NCI-H446 treated with DMSO at 0.1 percent for 48 hours (cell line): Measurements from ENCODE around the gene AGBL4.

Experiments used
- DNase-seq: peaks from one replicate; lab custom pipeline; 2025; lab: John Stamatoyannopoulos, UW

The AGBL4 gene

GRCh38 chr1:48679859-48680258, 1343.9 kb downstream of the AGBL4 start:
- no peak for DNase-seq

GRCh38 chr1:48678710-48679505, 1344.8 kb downstream of the AGBL4 start:
- no peak for DNase-seq

DNA sequence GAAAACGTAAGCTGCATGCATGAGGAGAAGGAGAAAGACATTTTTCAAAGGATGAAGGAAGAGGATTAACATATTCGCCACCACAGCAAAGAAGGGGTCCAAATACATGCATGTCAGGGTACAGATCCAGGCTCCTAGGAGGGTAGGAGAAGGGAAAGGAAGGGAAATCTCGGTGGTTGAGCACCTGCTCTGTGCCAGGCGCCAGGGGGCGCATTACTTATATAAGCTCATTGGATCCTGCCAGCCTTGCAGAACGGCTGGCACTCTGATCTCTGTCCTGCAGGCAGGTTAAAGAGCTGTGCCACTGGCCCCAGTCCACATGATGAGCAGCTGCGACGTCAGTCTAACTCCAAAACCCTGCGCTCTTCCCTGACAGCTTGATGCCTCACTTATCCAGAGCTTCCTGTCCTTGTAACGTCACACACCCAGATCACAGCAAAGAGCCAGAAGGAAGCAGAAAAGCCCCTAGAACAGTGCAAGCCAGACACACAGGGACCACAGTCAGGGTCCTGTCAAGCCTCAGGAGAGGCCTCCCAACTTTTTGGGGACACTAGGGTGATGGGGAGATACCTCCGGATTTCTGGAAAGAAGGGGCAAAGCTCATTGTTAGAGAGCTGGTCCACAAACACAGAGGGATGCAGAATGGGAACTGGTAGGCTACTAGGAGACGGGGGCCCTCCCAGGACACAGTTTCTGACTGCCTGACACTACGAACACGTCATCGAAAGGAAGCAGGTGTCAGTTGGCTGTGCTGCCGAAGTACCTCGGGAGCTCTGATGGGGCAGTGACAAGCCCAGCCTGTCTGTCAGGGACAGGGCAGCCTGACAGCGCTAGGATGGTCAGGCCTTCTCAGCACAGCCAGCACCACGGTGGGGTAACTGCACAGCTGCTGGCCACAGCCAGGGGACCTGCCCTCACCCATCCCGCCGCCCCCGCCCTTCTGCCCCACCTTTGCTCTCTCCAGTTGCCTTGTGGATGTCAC, 1346.2 kb downstream of the AGBL4 start:
- peak; percentile 37 for DNase-seq

- no peak for DNase-seq
These were observed 1346.9 kb downstream of the AGBL4 start for GRCh38 chr1:48676822-48677221.

DNA sequence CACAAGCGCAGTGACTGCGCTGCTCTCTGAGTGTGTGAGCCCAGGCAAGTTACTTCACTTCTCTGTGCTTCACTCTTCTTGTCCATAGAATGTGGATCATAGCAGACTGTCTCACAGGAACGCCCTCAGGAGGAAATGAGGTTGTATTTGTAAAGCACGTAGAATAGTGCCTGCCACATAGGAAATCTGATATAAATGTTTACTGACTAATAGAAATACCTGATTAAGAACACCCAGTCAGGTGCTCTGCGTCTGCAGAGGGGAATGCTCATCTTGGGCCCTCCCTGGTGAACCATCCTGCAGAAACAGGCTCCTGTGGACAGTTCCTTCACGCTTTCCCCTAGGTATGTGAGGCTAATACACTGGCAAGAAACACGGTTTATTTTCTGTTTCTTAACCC, 1347.4 kb downstream of the AGBL4 start:
- no peak for DNase-seq

GRCh38 chr1:48675251-48675650, 1348.5 kb downstream of the AGBL4 start:
- DNase-seq: no peak

GRCh38 chr1:48674641-48675040, 1349.1 kb downstream of the AGBL4 start:
- no peak for DNase-seq

DNA sequence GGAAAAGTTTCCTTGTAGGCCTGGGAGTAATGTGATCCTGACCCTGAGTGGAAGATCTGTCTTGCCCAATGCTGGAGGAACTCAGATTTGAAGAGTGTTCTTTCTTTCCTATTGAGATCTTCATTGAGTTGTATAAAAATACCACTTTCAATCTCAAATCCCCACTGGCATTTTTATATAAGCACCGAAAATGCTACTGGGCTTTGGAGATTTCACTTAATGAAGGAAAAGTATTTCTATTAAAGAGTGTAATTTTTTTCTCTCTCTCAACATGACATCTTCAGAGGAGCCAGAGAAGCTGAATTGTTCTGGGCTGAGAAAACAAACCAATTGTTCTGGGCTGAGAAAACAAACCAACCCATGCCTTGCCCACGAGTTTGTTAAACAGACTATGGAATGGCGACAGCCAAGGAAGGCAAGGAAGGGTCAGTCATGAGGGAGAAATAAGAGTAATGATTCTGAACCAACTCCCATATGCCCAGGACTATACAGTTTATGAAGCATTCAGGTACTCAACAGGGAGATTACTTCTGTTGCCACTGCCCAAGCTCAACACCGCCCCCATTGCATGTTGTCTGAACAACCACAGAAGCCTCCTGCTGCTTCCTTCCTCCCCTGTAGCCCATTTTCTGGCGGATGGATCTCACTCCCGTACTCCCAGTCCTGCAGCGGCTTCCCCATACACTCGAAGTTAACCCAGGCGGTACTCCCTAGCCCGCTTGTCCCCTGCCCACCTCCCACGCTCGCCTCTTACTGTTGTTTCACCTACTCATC, 1350.2 kb downstream of the AGBL4 start:
- DNase-seq: no peak

DNA sequence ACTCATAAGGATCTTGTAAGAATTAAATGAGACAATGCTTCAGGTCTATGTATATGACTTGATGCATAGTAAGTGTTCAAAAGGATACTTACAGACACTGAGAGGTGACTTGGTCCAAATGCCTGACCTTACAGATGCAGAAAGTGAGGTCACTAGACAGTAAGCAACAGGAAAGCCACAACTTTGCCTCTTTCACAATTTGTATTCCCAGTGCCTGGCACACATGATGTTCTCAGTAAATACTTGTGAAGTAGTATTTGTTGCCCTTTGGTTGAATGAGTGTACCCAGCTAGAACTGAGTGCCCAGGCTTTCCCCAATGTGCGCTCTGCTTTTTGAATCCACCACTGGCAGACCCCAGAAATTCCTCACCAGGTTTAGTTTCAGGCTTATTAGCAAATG, 1352.2 kb downstream of the AGBL4 start:
- no peak for DNase-seq

DNA sequence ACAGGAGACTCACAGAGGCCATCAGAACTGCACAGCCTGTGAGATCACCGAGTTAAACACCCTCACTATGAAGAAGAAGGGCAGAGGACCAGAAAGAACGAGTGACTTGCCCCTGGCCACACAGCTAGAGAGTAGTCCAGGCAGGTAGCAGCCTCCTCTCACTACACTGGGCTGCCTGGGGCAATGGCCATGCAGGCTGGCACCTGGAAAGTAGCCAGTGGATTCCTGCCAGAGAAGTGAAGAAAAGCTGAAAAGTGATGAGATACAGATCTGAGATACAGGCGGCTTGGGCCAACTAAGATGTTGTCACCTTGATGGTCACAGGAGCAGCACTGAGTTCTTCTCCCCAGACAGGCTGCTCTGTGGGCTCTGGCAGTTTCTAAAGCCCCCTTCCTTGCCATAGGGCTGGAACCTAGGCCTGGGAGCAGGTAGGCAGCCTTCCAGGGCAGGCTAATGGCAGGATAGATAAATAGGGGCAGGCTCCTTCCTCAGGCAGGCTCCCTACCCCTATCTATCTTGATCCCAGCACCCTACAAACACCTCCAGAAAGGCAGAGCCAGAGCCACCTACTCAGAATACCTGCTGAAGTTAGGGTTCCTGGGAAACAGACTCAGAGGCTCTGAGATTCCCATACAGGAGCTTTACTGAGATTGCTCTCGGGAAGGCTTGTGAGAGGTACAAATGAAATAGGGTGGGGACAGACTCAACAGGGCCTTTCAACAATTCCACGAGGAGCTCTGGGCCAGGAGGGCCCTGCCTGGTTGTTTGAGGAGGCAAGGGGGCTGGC, 1353.3 kb downstream of the AGBL4 start:
- DNase-seq: no peak

- DNase-seq: no peak
These were observed 1355.4 kb downstream of the AGBL4 start for GRCh38 chr1:48668339-48668738.

- no peak for DNase-seq
These were observed 1356.0 kb downstream of the AGBL4 start for GRCh38 chr1:48667782-48668181.

DNA sequence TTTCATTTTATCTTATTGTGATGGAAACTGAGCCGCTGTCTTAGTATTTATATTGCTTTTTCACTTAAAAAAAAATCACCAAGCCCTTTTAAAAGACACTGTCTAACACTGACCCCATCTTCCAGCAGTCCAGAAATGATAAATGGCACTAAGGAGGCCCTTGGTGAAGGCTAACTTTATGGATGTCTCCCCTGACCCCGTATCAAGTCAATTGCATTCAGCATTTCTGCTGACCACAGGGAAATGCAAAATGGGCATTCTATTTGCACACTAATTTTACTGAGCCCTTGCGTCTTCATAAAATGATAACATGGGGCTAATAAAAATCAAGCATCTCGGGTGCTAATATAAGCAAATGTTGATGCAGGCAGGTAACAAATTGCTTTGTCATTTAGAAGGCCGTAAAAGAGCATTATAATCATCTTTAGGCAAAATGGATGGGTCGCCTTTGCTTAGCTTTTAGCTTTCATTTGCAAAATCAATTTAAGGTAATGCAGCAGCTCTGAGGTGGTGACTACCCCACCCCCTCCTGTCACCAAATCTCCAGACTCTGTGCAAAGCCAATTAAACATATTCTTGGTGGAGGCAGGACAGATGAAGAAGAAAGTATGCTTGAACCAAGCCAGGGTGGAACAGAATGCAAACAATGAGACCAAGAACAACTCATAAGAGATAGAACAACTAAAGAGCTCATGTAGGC, 1357.9 kb downstream of the AGBL4 start:
- no peak for DNase-seq

GRCh38 chr1:48661726-48662463, 1361.9 kb downstream of the AGBL4 start:
- DNase-seq: peak; percentile 46

- no peak for DNase-seq
These were observed 1364.0 kb downstream of the AGBL4 start for GRCh38 chr1:48659801-48660200.

GRCh38 chr1:48657413-48657812, 1366.3 kb downstream of the AGBL4 start:
- no peak for DNase-seq

- DNase-seq: no peak
These were observed 1369.0 kb downstream of the AGBL4 start for GRCh38 chr1:48654606-48655210.

DNA sequence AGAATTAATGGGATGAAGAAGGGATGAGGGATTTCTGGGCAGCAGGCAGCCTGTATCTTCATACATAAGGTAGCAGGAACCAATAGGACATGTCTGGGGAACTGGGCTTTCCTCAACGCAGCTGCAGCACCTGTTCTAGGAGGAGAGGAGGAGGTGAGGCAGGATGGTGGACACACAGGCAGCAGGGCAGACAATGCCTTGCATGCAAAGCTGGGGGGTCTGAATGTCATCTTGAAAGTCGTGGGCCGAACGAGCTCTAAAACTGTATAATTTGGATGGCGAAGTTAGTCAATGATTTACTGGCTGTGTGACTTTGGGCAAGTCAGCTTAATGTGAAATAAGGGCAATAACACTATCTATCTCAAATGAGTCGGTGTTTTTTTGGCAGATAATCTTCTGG, 1371.4 kb downstream of the AGBL4 start:
- DNase-seq: no peak

GRCh38 chr1:48649880-48650279, 1373.9 kb downstream of the AGBL4 start:
- no peak for DNase-seq

DNA sequence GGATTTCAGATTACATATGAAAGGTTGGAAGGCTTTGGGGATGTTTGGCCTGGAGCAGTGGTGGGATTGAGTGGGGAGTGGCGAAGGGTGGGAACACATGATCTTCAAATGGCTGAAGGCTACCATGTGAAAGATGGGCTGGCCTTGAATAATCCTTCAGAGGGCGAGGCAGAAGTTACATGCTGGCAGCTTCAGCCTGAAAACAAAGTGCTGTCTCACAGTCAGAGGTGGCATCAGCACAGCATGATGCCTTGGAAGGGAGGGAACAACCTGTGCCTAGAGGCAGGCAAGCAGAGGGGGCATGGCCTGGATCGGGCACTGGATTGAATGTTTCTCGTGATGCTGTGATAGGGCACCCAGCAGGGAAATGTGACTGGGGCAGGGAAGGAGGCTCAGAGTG, 1377.9 kb downstream of the AGBL4 start:
- no peak for DNase-seq
